ENCODE results near the gene HLA-DMA.

The HLA-DMA gene

DNA sequence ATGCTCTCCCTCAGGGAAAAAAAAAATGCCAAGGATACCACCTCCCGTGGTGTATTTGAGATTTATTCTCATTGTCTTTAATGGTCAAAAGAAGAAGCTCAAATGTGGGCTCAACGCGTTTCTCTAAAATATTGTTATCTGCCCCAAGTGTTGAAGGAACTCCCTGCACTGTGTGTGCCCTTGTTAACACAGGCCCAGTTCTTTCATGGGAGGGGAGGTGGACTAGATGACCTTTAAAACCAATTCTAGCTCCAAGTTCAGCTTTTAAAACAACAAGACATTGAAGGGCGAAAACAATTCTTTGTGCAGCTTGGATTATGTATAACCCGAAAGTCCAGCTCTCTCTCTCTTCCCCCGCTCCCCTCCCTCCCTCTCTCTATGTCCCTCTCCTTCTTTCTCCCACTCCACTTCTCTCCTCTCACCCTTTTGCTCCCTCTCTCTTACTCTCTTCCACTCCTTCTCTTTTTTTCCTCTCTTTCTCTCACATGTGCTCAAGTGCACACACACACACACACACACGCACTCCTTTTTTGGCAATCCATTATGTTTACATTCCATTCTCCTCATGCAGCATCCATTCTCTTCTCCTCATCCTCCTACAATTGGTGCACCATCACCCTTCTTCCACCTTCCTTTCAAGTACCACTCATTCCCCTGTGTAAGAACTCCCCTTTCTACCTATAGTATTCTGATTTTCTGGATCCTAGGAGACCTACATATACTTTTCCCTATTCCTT is 20.6 kb downstream of the HLA-DMA start:
- DNase-seq (ENCODE audit: low spot score), result peak; percentile 38

DNA sequence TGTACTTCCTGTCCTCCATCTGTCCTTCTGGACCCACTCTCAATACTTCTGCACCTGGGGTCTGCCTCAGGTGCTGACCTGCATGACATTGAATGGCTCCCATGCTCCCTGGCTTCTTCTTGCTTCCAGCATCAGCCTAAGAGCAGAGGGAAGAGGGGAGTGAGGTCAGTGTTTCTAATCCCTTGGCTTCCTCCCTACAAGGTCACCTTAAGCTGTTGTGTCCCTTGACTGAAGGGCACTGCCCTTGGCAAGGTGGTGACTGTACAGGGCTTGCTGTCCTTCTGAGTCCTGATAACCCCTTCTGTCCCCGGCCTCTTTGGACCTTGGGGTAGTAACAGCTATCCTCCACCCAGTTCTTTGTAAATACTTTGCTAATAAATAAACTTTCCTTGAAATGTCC is 21.7 kb downstream of the HLA-DMA start:
- no peak for DNase-seq (ENCODE audit: low spot score)

DNA sequence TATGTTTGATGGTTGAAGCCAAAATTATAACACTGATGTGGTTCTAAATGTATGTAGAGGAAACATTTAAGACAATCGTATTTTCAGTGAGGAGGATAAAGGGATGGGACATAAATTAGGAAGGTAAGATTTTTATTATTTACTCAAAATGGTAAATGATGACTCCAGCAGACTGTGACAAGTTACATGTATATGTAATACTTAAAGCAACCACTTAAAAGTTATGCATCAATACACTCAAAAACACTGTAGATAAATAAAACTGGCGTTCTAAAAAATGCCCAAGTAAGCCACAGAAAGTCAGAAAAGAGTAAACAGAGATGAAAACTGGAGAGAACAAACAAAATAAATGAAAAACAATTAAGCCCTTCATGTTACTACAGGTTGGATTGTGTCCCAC is 30.8 kb downstream of the HLA-DMA start:
- DNase-seq (ENCODE audit: low spot score), result no peak

DNA sequence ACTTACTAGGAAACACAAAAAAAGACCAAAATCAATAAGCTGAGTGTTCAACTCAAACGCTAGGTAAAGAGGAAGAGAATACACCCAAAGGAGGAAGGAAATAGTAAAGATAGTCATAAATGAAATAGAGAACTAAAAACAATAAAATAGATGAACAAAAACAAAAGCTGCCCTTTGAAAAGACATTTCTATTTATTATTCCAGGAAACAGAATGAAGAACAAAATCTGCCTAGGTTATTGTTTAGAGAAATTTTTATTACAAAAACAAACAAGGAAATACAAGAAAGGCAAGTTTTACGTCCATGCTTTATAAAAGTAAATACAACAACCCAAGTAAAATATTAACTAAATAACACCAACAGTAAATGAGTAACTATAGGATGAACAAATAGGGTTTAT is 32.2 kb downstream of the HLA-DMA start:
- DNase-seq (ENCODE audit: low spot score), result no peak

DNA sequence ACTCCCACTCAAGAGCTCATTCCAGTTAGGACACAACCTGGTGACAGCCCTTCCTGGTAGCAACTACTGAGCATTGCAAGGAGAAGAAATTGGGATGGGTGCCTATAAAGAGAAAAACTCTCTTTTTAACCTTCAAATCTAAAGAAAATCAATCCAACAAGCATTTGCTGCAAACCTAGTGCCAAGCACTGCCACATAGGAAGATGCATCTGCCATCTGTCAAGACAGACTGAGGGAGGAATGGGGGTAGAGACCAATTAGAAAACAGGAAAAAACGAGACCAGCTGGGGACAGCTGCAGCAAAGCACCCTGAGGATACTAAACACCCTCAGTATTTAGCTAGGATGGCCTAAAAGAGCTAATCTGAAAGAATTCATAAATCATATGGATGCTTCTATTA is 39.9 kb downstream of the HLA-DMA start:
- DNase-seq (ENCODE audit: low spot score), result no peak

DNA sequence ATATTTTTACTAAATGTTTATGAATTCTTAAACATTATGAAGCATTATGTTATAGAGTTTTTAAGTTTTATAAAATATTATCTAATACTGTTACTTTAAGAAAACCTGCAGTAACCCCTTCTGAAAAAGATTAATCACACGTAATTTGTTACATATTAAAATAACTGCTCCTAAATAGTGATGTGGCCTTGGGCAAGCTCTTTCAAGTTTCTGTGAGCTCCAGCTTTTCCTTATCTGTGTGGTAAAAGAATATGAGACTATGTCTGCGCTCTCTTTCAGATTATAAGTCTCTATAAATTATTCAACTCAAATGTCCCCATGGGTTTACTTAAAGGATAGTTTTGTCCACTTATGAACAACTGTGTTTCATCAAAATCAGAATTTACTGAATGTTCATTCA is 44.0 kb downstream of the HLA-DMA start:
- DNase-seq (ENCODE audit: low spot score), result no peak

DNA sequence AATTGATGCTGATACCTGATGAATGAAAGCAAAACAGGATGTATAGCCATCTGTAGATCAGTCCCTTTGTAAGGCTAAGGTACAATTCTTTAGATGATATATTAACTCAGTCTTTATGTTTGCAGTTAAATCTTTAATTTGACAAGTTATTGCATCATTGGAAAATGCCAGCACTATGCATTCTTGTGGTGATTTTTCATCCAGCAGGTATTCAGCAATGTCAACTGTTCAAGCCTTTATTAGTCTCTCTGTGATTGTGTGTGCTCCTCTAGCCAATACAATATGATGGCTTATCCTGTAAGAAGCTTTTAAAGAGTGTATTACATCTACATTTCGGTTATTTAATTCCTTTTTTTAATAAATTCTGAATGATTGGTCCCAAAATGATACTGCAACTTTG is 46.4 kb downstream of the HLA-DMA start:
- peak; percentile 17 for DNase-seq (ENCODE audit: low spot score)

DNA sequence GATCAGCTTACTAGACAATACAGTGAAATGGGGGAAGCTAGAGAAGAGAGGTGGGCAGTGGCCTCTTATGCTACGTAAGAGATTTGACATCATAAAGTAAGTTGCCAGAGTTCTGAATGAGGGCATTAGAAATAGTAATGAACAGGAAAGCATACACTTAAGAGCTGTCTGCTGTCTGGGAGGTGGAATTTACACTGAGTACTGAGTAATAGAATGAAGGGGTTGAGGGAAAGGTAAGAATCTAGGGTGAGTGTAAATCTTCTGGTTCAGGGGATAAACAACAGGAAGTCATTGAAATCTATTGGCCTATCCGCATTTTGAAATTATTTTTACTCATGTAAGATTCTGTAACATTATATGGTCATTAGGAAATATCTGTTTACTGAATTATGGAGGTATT is 47.8 kb downstream of the HLA-DMA start:
- no peak for DNase-seq (ENCODE audit: low spot score)

DNA sequence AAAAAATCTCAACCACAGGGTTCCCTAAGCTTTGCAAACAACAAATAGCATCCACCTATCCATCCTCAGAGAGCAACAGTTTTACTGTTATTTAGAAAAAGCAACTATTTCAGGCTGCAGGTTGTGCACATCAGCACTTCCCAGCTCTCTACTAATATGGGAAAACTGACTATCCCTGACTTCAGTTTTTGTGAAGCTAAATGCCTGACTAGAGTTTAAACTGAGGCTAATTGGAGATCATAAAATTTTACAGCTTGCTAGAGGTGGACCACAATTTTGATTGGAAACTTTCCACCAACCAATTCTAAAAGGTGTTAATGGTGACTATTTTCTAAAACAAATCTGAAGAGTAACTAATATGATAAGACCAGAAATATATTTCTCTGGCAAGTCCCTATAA is 48.9 kb downstream of the HLA-DMA start:
- DNase-seq (ENCODE audit: low spot score), result no peak
